WERI-Rb-1 (cell line): ENCODE results near the gene OR7C1.

Experiments
- DNase-seq: peaks from one replicate; pipeline ENCODE4 v3.0.0-alpha.2; 2020
- H3K27ac ChIP-seq: fragments of 250-450 bp; sonication (Bioruptor Pico); 2 replicates; pipeline ENCODE4 v1.5.1; 2020; ENCODE audit warnings: mild to moderate bottlenecking, moderate library complexity
- H3K27me3 ChIP-seq: fragments of 250-450 bp; sonication (Bioruptor Pico); 2 replicates; pipeline ENCODE4 v1.5.1; 2021; ENCODE audit warnings: mild to moderate bottlenecking, low read depth, moderate library complexity; ENCODE audit not compliant: insufficient read depth, severe bottlenecking
- H3K36me3 ChIP-seq: fragments of 250-450 bp; sonication (Bioruptor Pico); 2 replicates; pipeline ENCODE4 v1.5.1; 2020; ENCODE audit warnings: mild to moderate bottlenecking, moderate library complexity
- H3K4me3 ChIP-seq: 2 replicates; pipeline ENCODE4 v1.5.1; 2011; ENCODE audit warnings: low read depth, mild to moderate bottlenecking, control low read depth, low read length
- H3K9me3 ChIP-seq: fragments of 250-450 bp; sonication (Bioruptor Pico); 2 replicates; pipeline ENCODE4 v1.5.1; 2021; ENCODE audit warnings: mild to moderate bottlenecking, moderate library complexity; ENCODE audit not compliant: severe bottlenecking
- CTCF ChIP-seq: IDR thresholded peaks from 2 replicates; pipeline ENCODE4 v1.5.1; 2011; ENCODE audit warnings: low read depth, mild to moderate bottlenecking, control low read depth, inconsistent platforms, low read length

The OR7C1 gene

GRCh38 chr19:14762111-14762510, 72.9 kb downstream of the OR7C1 start:
- no peak for DNase-seq
- H3K36me3 ChIP-seq, result no peaks in the 10 kb centered on the region
- TF ChIP-seq CTCF, result no peak

DNA sequence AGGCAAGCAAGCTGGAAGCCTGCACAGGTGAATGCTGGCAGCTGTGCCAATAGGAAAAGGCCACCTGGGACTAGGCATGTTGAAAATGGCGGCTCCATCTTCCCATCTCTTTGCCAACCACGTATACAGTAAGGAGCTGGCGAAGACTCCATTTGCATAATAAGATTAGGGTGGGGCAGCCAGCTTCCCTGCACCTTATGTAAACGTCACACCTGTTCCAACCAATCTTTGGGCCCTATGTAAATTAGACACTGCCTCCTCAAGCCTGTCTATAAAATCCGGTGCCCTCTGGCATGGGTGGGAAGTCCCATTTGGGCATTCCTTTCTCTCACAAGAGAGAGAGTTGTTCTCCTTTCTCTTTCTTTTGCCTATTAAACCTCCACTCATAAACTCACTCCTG, 73.4 kb downstream of the OR7C1 start:
- H3K4me3 ChIP-seq, result no peak overlapping the region

More at GRCh38 chr19:14762111-14762510, 72.9 kb downstream of the OR7C1 start:
- Histone ChIP-seq H3K27me3 (peaks cover 72% of the 10 kb centered on the region), H3K9me3 (peaks cover 9% of the 10 kb centered on the region), H3K4me3 (no peak overlapping the region), H3K27ac (no peak overlapping the region)

GRCh38 chr19:14758816-14759215, 76.2 kb downstream of the OR7C1 start:
- Histone ChIP-seq H3K36me3 (no peaks in the 10 kb centered on the region), H3K9me3 (peaks cover 9% of the 10 kb centered on the region), H3K4me3 (no peak overlapping the region), H3K27me3 (peaks cover 73% of the 10 kb centered on the region), H3K27ac (no peak overlapping the region)
- no peak for DNase-seq
- TF ChIP-seq CTCF, result no peak

More for the DNA sequence above, 73.4 kb downstream of the OR7C1 start:
- DNase-seq, result no peak
- peaks cover 9% of the 10 kb centered on the region for H3K9me3 ChIP-seq
- H3K27ac ChIP-seq, result no peak overlapping the region
- H3K27me3 ChIP-seq, result peaks cover 74% of the 10 kb centered on the region
- TF ChIP-seq CTCF, result no peak
- H3K36me3 ChIP-seq, result no peaks in the 10 kb centered on the region

GRCh38 chr19:14748601-14749000, 86.4 kb downstream of the OR7C1 start:
- Histone ChIP-seq H3K4me3 (no peak overlapping the region), H3K36me3 (no peaks in the 10 kb centered on the region), H3K9me3 (no peaks in the 10 kb centered on the region), H3K27ac (no peak overlapping the region), H3K27me3 (peaks cover 69% of the 10 kb centered on the region)
- no peak for DNase-seq
- TF ChIP-seq CTCF, result no peak
